ENCODE measurements around the gene MRAP2. TPM values are rescaled to one million over a fixed set of nuclear protein-coding genes. Genes with fewer than 3 reads are reported as not detected.

The MRAP2 gene
- 1.0 and 1.4 TPM in 2 replicates for polyA plus RNA-seq
- 0.97 and 1.6 TPM in 2 replicates for polyA minus RNA-seq

- Histone ChIP-seq H2AFZ (ENCODE audit: low read depth, low read length) (peak within 1 kb of the TSS; percentile 49), H3K27ac (ENCODE audit: low read length) (no peak within 1 kb of the TSS), H3K9ac (ENCODE audit: low read length) (peak within 1 kb of the TSS; percentile 61), H3K79me2 (replicated peaks; ENCODE audit: insufficient read depth, low read length) (no peaks in the 10 kb centered on the region), H3K27me3 (ENCODE audit: insufficient read depth, low read depth, low read length) (peaks cover 20% of the 10 kb centered on the region), H3K9me3 (ENCODE audit: low read length) (no peaks in the 10 kb centered on the region), H4K20me1 (ENCODE audit: insufficient read depth) (no peaks in the 10 kb centered on the region), H3K9me2 (ENCODE audit: insufficient read depth, low read length) (no peaks in the 10 kb centered on the region), H3K4me2 (ENCODE audit: low read length) (peak within 1 kb of the TSS; percentile 73), H3F3A (ENCODE audit: insufficient read depth, low read length, poor library complexity, severe bottlenecking) (no peaks in the 10 kb centered on the region), H3K4me3 (ENCODE audit: low read length) (peak within 1 kb of the TSS; percentile 73), H3K36me3 (ENCODE audit: insufficient read depth, low read length) (no peaks in the 10 kb centered on the region)
- TF ChIP-seq SMC3 (conservative IDR thresholded peaks at IDR 0.05; ENCODE audit: poor library complexity) (peak; percentile 40), EZH2 (IDR thresholded peaks at IDR 0.05; ENCODE audit: borderline replicate concordance, insufficient read depth, low read length, poor library complexity, severe bottlenecking) (no peak), POLR2AphosphoS5 (IDR thresholded peaks at IDR 0.05) (no peak), TAF1 (IDR thresholded peaks at IDR 0.05; ENCODE audit: low read depth) (peak; percentile 24), CTCF (IDR thresholded peaks at IDR 0.05; ENCODE audit: poor library complexity, severe bottlenecking) (peak; percentile 23), REST (IDR thresholded peaks at IDR 0.05; ENCODE audit: borderline replicate concordance) (no peak), MXI1 (conservative IDR thresholded peaks at IDR 0.05; ENCODE audit: poor library complexity, severe bottlenecking) (peak; percentile 39), EP300 (conservative IDR thresholded peaks at IDR 0.05; ENCODE audit: poor library complexity, severe bottlenecking) (no peak), RAD21 (conservative IDR thresholded peaks at IDR 0.05) (peak; percentile 52)
These were observed at the start of gene MRAP2 for GRCh38 chr6:84033523-84034451. Gene MRAP2 (plus strand): TSS chr6:84033772. CDS start chr6:84055319, 21,547 bp downstream.

- no peak overlapping the region for H3K9ac ChIP-seq (ENCODE audit: low read length)
- H3K36me3 ChIP-seq (ENCODE audit: insufficient read depth, low read length) = no peaks in the 10 kb centered on the region
- H2AFZ ChIP-seq (ENCODE audit: low read depth, low read length) = no peak overlapping the region
- no peak for TF ChIP-seq SMC3 (conservative IDR thresholded peaks at IDR 0.05; ENCODE audit: poor library complexity)
- no peak for TF ChIP-seq TAF1 (IDR thresholded peaks at IDR 0.05; ENCODE audit: low read depth)
- TF ChIP-seq MXI1 (conservative IDR thresholded peaks at IDR 0.05; ENCODE audit: poor library complexity, severe bottlenecking) = no peak
- no peak for TF ChIP-seq POLR2AphosphoS5 (IDR thresholded peaks at IDR 0.05)
- TF ChIP-seq REST (IDR thresholded peaks at IDR 0.05; ENCODE audit: borderline replicate concordance) = no peak
- TF ChIP-seq CTCF (IDR thresholded peaks at IDR 0.05; ENCODE audit: poor library complexity, severe bottlenecking) = no peak
- TF ChIP-seq EP300 (conservative IDR thresholded peaks at IDR 0.05; ENCODE audit: poor library complexity, severe bottlenecking) = no peak
- no peak for TF ChIP-seq EZH2 (IDR thresholded peaks at IDR 0.05; ENCODE audit: borderline replicate concordance, insufficient read depth, low read length, poor library complexity, severe bottlenecking)
- no peak for TF ChIP-seq RAD21 (conservative IDR thresholded peaks at IDR 0.05)
- no peaks in the 10 kb centered on the region for H3K79me2 ChIP-seq (replicated peaks; ENCODE audit: insufficient read depth, low read length)
- no peak overlapping the region for H3K27ac ChIP-seq (ENCODE audit: low read length)
- no peaks in the 10 kb centered on the region for H3K27me3 ChIP-seq (ENCODE audit: insufficient read depth, low read depth, low read length)
- H3F3A ChIP-seq (ENCODE audit: insufficient read depth, low read length, poor library complexity, severe bottlenecking) = no peaks in the 10 kb centered on the region
- H4K20me1 ChIP-seq (ENCODE audit: insufficient read depth) = no peaks in the 10 kb centered on the region
- H3K9me3 ChIP-seq (ENCODE audit: low read length) = peaks cover 7% of the 10 kb centered on the region
- H3K4me3 ChIP-seq (ENCODE audit: low read length) = no peak overlapping the region
- no peak overlapping the region for H3K4me2 ChIP-seq (ENCODE audit: low read length)
- H3K9me2 ChIP-seq (ENCODE audit: insufficient read depth, low read length) = no peaks in the 10 kb centered on the region
These were observed 49.2 kb upstream of the MRAP2 start for GRCh38 chr6:83984411-83984810.

Measured in neural cell (in vitro differentiated cells).